NCI-H345 treated with DMSO at 0.1 percent for 48 hours (cell line): ENCODE measurements around the gene SYTL3.
A peak's percentile ranks its signal among the peaks of the same experiment; 100 is the strongest.
"Not testable (repeated sequence)": the region's sequence is repeated elsewhere in the genome, so short reads cannot be mapped to it uniquely, and the experiment has no call there.

Experiments
- DNase-seq: peaks from one replicate; lab custom pipeline; 2025; ENCODE audit not compliant: unreplicated experiment; lab: John Stamatoyannopoulos, UW

SYTL3 gene, protein sequence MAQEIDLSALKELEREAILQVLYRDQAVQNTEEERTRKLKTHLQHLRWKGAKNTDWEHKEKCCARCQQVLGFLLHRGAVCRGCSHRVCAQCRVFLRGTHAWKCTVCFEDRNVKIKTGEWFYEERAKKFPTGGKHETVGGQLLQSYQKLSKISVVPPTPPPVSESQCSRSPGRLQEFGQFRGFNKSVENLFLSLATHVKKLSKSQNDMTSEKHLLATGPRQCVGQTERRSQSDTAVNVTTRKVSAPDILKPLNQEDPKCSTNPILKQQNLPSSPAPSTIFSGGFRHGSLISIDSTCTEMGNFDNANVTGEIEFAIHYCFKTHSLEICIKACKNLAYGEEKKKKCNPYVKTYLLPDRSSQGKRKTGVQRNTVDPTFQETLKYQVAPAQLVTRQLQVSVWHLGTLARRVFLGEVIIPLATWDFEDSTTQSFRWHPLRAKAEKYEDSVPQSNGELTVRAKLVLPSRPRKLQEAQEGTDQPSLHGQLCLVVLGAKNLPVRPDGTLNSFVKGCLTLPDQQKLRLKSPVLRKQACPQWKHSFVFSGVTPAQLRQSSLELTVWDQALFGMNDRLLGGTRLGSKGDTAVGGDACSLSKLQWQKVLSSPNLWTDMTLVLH

DNA sequence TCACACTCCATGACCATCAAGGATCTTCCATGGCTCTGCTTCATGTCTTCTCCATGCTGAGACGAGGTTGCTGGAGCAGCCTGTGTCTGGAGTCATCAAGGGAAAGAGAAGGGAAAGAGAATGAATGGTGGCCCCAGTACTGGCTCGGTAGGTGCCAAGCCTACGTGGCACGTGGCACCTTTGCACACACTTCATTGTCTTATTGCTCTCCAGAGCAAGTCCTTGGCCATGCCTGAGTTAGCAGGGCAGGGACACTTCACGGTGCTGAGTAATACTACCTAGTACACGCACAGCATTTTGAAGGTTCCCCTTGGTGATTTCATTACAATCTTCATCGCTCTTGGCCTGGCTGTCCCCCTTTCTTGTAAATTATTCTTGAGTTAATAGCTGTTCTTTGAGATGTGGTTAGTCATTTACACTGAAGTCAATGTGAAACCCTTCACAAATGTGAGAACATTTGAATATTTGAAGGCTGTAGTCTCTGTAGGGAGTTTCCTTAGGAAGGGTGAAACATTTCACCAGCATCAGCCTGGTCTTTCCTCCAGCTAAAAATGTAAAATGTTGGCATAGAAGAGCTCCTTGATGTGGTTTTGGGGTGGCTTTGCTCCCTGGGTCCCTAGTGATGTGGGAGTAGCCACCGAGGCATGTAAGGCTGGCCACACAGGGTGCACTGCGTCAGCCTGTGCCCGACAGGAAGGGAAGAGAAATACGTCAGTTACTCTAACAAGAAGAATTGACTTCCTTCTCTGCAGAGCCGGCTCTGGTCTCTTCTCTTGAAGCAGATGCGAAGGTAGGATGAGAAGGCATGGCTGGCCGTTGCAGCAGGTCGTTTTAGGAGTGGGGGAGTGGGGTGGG is at the start of gene SYTL3:
Gene SYTL3 (plus strand): TSS at position 766 of the 855 bp plus-strand sequence. CDS start 13,215 bp downstream, outside the sequence.
- no peak for DNase-seq

DNA sequence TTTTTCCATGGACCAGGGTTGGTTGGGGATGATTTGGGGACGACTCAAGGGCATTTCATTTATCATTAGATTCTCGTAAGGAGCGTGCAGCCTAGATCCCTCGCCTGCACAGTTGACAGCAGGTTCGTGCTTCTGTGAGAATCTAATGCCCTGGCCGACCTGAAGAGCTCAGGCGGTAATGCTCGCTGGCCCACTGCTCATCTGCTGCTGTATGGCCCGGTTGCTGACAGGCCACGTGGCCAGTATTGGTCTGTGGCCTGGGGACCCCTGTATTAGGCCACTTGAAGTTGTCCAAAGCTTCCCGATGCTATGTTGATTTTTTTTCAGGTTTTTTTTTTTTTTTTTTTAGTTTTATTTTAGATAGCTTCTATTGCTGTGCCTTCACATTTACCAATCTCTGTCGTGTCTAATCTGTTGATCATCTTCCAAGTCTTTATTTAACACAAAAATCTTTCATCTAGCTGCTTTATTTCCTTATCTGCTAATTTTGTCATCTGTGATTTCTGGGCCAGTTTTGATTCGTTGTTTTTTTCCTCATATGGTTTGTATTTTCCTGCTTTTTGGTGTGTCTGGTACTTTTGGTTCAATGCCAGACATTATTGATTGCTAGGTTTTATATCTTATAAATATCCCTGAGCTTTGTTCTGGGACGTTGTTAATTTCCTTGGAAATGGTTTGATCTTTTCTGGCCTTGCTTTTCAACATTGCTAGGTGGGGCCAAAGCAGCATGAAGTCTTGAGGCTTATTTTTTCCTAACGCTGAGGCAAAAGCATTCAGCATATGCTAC is 46.4 kb upstream of the SYTL3 start:
- no peak for DNase-seq

DNA sequence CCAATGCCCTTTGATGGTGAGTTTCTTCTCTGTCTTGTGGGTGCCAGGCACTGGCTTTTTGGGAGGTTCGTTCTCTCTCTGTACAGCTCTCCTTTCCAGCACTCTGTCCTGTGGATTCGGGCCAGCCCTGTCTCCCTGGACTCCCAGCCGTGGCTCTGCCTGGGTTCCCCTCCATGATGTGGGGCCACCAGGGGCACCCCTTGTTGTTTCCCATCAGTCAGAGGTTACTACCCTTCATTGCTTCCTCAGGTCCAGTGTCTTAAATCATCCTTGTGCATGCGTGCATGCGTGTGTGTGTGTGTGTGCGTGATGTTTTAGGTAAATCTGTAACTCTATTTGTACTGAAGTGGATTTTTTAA is 45.8 kb upstream of the SYTL3 start:
- DNase-seq = no peak

DNA sequence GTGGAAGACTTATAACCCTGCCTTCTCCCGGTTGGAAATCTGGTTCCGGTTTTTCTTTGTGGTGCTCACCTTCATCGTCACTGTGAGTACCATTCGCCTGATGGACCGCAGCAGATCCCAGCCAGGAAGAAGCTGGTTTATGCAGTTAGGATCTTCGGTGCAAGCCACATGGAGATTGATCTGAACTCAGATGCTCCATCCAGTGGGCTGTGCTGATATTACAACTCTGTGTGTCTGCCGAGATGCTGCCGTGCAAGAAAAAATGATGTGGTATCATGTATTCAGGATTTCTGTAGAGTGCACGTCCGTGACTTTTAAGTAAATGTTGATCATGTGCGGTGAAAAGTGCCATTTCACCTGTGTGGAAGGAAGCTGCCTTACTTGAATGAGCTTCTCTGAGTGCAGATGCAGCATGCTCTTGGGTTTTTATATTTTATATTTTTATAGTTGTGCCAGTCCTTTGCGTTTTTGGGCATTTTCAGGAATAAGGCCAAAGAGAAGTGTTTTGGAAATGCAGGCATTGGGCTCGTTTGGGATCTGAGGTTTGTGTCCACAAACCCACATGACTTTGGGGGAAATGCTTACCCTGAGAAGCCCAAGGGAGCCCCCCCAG is 44.5 kb upstream of the SYTL3 start:
- peak; percentile 44 for DNase-seq

DNA sequence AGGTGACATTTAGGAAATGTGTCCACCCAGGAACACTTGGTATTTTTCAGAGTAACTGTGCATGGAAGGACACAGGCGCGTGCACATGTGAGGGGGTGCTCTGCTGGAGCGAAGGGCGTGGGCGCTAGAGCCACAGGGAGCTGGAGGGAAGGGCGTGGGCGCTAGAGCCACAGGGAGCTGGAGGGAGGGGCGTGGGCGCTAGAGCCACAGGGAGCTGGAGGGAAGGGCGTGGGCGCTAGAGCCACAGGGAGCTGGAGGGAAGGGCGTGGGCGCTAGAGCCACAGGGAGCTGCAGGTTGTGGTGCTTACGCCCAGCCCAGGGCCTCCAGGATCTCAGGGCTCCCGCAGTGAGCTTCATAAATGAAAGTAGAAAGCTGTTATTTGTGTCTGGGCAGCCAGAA is 43.8 kb upstream of the SYTL3 start:
- not testable (repeated sequence) for DNase-seq

DNA sequence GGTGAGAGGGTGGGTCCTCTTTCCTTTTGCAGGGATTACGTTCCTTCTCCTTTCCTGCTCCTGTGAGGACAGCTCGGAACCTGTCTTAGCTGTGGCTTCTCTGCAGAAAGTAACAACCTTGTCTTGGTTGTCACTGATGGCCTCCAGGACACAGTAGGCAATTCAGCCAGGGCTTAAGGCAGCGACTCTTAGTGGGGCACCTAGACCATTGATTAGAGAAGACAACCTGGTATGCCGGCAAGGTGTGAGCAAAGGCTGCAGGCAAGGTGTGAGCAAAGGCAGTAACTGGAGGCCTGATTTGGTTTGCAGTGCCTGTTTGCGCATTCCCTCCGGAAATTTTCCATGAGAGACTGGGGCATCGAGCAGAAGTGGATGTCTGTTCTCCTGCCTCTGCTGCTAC is 42.9 kb upstream of the SYTL3 start:
- DNase-seq = no peak

DNA sequence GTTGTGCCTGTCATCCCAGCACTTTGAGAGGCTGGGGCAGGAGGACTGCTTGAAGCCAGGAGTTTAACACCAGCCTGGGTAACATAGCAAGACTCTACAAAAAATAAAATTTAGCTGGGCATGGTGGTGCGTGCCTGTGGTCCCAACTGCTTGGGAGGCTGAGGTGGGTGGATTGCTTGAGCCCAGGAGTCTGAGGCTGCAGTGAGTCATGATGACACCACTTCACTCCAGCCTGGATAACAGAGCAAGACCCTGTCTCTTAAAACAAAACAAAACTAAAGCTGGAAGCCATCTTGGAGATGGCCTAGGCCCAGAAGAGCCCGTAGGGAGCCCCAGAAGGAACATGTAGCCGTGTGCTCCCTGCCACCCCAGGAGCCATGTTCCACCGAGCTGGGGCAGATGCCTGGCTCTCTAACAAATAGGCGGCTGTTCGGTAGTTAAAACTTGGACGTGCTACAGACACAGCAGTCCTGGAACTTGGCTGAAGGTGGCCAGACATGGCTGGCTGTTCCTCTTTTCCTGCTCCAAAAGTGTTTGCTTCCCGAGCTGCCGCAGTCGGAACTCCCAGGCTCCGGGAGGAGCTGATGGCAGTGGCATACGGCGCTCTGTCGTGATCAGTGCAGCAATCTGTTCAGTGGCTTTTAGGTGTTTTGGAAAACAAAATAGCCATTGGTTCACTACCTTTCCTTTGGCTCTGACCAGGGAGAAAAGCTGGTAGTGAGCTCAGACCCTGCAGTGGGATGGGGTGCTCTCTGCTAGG is 42.3 kb upstream of the SYTL3 start:
- no peak for DNase-seq

DNA sequence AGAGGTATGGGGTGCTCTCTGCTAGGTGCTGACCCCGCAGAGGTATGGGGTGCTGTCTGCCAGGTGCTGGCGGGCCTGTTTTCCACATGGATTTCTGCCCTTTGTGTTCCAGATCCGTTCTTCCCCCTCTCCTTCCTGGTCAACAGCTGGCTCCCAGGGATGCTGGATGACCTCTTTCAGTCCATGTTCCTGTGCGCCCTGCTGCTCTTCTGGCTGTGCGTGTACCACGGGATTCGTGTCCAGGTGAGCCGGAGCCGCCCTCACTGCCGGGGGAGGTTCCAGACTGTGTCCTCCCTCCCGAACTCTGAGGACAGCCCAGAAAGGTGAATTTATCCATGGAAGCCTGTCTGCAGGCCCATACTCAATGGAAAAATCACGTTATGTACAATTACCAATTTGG is 41.6 kb upstream of the SYTL3 start:
- DNase-seq = no peak

DNA sequence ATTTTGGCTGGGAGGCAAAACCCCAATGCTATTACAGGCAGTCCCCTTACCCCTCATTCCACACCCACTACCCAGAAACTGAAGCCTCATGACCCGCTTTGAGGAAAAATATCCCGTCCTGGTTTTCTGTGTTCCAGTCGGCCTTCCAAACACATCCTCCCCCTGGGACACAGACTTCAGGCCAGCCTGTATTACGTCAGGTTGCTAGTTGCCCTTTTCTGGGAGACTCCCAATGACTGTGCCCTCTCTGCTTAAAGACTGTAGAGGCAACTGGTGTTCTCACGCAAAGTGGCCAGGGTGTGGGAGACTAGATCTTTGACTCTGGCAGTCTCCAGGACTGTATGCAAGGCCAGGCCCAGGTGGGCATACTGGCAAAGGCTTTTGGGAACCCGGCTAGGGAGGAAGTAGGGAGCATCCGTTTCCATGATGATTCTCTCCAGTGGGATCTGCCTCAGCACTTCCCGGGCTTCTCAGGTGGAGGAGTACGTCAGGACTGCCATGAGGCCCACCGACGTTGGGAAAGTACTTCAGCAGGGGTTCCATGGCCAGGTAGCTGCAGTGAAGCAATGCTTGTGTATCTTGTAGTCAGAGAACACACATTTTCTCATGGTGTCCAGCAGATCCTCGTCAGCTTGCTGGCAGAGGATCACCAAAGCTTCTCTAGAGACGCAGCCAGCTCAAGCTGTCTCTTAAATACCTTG is 40.2 kb upstream of the SYTL3 start:
- DNase-seq = no peak

DNA sequence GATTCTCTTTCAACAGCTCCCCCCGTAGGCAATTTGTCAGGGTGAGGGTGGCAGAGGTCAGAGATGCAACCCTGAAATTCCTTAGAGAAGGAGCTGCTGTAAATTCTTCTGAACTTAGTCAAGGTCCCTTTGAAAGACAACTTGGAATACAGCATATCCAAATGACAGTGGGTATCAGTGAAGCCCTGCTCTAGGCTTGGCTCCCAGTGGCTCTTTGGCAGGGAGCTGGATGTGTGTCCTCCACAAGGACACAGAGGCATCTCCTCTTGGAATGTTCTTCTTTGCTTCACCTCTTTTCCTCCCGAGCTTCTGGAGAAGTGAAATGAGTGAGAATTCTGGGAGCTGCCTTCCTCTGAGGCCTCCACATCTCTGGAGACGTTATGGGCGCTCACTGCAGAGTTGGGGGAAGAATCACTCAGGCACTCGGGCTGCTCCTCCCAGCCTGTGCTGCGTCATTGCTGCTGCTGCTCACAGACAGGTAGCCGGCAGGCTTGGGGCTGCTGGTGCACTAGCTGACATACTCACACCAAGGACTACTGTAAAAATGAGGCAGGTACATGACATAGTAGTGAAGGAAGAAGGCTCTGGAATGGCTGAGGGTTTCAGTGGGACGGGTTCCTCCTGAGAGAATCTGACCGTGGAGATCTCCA is 39.4 kb upstream of the SYTL3 start:
- DNase-seq = no peak

DNA sequence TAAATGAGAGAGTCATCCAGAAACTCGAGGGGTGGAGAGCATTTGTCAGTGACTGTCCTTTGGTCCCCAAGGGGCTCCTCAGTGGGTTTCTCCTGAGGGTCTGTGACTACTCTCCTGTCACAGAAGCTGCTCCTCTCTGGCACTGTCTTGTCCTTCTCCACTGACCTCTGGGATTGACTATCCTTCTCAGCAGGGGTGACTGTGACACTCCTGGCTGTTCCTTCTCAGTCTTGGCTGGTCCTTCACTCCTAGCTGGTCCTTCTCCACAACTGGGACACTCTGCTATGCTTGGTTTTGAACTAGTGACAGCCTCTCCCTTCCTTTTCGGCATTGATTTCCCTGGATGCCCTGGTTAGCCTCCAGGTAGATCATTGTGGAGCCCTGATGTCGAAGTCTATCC is 38.8 kb upstream of the SYTL3 start:
- DNase-seq = no peak

DNA sequence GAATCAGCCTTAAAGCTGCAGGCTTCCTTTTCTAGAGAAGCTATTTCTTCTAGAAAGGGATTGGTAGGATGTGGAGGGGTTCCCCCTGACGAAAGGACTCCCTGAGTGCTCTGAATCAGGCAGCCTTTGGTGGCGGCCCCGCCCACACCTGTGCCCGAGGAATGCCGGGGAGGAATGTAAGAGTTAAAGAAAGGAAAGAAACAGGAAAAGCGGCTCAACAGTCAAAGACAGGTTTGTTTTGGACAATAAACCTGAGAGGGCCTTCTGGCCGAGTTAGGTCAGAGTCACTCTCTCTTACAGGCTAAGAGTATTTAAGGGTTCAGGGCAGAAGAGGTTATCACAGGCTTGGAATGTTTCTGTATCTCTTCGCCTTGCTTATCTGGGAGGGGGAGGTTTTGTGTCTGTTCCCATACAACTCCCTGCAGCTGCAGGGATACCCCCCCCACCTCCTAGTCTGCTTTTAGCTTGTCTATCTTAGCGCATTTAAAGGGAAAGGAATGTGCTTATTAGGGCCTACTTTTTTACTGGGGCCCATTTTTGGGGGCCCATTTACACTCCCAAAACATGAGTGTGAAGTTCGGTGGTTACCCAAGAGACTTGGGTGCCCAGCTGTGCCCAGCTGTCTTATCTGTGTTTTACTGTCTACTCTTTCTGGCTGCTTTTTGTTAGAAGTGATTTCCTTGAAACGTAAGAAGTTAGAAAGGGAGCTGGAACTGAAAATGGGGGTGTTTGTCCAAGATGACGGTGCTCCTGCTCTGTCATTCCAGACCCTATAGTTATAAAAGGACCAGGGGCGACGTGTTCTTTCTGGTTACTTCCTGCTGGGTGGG is 38.1 kb upstream of the SYTL3 start:
- DNase-seq = no peak

DNA sequence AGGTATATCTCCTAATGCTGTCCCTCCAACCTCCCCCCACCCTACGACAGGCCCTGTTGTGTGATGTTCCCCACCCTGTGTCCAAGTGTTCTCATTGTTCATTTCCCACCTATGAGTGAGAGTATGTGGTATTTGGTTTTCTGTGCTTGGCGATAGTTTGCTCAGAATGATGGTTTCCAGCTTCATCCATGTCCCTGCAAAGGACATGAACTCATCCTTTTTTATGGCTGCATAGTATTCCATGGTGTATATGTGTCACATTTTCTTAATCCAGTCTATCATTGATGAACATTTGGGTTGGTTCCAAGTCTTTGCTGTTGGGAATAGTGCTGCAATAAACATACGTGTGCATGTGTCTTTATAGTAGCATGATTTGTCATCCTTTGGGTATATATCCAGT is 35.2 kb upstream of the SYTL3 start:
- DNase-seq = not testable (repeated sequence)

DNA sequence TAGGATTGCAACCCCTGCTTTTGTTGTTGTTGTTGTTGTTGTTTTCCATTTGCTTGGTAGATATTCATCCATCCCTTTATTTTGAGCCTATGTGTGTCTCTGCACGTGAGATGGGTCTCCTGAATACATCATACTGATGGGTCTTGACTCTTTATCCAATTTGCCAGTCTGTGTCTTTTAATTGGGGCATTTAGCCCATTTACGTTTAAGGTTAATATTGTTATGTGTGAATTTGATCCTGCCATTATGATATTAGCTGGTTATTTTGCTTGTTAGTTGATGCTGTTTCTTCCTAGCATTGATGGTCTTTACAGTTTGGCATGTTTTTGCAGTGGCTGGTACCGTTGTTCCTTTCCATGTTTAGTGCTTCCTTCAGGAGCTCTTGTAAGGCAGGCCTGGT is 31.6 kb upstream of the SYTL3 start:
- not testable (repeated sequence) for DNase-seq

DNA sequence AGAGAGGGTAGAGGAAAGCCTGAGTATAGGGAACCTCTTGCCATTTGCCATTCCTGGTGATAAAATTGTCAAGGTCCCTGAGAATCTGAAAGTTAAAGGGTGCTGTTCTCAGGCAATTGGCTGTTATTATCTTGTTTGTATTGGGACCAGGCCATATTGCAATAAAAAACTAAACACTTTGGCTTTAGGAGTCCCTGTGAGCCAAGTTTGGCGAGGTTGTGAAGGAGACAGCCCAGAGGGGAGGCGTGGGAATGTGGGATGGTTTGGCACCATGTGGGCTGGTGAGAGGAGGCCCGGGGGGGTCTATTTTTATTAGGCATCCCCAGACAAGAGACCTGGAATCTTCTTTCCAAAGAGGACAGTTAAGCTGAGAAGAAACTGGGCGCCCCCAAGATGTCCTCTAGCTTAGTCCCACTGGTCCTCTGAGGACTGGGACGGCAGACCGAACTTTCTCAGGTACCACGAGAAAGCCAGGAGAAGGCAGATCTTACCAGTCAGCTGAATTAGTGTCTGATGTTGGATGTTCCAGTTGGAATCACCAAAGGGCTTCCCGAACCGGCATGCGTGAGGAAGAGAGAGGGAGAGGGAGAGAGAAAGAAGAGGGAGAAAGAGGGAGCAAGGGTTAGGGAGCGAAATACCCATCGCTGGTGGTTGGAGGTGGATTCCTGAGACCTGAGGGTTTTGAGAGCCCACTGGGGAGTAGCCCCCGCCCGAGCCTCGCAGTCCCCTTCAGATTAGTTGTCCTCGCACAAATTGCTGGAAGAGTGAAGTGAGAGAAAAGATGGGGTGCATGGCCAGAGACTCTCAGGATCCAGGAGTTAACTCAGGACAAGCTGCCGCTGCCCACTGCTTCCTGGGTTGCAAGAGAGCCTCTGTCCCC is 29.7 kb upstream of the SYTL3 start:
- no peak for DNase-seq

DNA sequence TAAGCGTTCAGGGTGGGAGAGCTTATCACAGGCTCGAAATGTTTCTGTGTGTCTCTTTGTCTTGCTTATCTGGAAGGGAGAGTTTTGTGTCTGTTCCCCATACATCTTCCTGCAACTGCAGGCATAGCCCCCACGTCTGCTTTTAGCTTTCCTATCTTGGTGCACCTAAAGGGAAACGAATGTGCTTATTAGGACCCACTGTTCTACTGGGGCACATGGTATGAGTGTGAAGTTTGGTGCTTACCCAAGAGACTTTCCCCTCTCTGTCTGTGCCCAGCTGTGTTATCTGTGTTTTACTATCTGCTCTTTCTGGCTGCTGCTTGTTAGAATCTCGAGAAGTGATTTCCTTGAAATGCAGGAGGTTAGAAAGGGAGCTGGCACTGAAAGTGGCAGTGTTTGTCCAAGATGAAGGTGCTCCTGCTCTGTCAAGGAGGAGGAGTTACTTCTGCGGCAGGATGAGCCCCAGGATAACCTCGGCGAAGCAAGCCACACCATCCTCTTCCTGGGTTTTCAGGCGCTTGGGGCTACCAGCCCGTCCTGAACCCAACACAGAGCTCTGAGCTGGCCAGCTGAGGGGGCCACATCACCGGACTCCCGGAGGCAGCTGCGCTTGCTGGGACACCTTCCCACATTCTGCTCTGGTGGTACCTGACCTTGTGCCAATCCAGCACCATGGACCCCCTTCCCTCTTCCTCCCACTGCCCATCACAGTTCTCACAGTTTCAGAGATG is 28.7 kb upstream of the SYTL3 start:
- no peak for DNase-seq
